ENCODE measurements around the gene TERB1.

DNA sequence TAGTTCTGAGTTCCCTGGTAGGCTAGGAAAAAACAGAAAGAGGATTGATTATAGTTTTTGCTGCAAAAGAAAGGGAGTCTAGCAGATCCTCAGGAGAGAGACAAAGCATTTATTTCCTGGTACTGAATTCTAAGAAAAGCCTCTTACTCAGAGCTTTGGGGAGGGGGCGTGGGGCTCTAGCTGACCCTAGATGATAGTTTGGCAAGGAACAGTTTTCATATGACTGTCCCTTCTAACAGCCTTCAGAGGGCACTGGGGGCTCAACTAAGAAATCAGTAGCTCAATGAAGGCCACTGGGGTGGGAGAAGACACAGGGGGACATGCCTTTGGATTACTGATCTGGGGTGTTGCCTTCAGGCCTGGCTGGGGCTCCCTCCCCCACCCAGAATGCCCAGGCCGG lies 46.8 kb upstream of the TERB1 start:
- no peak for TF ChIP-seq POLR2A (IDR thresholded peaks at IDR 0.05; ENCODE audit: extremely low read depth, insufficient read length)
- TF ChIP-seq, protein P1, sequence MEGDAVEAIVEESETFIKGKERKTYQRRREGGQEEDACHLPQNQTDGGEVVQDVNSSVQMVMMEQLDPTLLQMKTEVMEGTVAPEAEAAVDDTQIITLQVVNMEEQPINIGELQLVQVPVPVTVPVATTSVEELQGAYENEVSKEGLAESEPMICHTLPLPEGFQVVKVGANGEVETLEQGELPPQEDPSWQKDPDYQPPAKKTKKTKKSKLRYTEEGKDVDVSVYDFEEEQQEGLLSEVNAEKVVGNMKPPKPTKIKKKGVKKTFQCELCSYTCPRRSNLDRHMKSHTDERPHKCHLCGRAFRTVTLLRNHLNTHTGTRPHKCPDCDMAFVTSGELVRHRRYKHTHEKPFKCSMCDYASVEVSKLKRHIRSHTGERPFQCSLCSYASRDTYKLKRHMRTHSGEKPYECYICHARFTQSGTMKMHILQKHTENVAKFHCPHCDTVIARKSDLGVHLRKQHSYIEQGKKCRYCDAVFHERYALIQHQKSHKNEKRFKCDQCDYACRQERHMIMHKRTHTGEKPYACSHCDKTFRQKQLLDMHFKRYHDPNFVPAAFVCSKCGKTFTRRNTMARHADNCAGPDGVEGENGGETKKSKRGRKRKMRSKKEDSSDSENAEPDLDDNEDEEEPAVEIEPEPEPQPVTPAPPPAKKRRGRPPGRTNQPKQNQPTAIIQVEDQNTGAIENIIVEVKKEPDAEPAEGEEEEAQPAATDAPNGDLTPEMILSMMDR (IDR thresholded peaks at IDR 0.05; ENCODE audit: low read depth, low read length), result no peak
